ENCODE data around the gene ANKRD11. TPM values are rescaled to one million over a fixed set of nuclear protein-coding genes. Genes with fewer than 3 reads are reported as not detected.
A peak's percentile ranks its signal among the peaks of the same experiment; 100 is the strongest.

ANKRD11 gene
- total RNA-seq, 1 donor, result 97.4 TPM

DNA sequence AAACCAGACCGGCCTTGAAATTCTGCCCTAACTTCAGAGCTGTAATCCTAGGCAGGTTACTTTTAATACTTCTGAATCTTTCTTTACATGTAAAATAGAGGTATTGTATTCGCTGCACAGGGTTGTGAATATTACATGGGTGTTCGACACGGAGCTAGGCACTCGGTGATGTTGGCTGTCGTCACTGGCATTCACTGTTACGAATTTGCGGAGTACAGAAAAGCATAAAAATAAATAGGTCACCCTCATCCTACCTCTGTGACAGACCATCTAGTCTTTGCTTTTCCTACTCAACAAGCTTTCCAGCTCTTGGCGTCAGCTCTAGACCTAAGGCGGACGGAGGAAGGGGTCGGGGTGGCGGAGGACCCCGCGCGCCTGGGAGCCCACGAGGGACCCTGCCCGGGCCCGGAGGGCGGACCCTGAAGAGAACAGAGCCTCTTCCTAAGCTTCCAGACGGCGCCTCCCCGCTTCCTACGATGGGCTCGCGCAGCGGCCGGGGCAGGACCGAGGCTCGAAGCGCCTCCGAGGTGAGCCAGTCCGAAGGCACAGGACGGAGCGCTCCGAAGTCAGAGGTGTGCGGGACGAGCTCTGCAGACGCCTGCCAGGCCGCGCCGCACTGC is 17.0 kb upstream of the ANKRD11 start:
- Histone ChIP-seq H3K79me2 (ENCODE audit: insufficient read depth, low read length) (peaks cover 49% of the 10 kb centered on the region), H3K9me3 (ENCODE audit: low read depth, low read length) (no peaks in the 10 kb centered on the region), H3K27me3 (ENCODE audit: insufficient read depth, low read length) (no peaks in the 10 kb centered on the region), H3K4me1 (ENCODE audit: insufficient read depth, low read length) (peaks cover 34% of the 10 kb centered on the region), H3K4me3 (ENCODE audit: insufficient read depth, low read length) (peak overlapping the region; percentile 77), H3K4me2 (ENCODE audit: insufficient read depth, low read length) (peak overlapping the region; percentile 88), H2AFZ (ENCODE audit: low read length) (peak overlapping the region; percentile 72), H4K20me1 (ENCODE audit: insufficient read depth, low read length) (peaks cover 10% of the 10 kb centered on the region), H3K36me3 (ENCODE audit: insufficient read depth, low read length) (peaks cover 15% of the 10 kb centered on the region), H3K27ac (ENCODE audit: low read depth, low read length) (peak overlapping the region; percentile 75)
- TF ChIP-seq, protein P1, sequence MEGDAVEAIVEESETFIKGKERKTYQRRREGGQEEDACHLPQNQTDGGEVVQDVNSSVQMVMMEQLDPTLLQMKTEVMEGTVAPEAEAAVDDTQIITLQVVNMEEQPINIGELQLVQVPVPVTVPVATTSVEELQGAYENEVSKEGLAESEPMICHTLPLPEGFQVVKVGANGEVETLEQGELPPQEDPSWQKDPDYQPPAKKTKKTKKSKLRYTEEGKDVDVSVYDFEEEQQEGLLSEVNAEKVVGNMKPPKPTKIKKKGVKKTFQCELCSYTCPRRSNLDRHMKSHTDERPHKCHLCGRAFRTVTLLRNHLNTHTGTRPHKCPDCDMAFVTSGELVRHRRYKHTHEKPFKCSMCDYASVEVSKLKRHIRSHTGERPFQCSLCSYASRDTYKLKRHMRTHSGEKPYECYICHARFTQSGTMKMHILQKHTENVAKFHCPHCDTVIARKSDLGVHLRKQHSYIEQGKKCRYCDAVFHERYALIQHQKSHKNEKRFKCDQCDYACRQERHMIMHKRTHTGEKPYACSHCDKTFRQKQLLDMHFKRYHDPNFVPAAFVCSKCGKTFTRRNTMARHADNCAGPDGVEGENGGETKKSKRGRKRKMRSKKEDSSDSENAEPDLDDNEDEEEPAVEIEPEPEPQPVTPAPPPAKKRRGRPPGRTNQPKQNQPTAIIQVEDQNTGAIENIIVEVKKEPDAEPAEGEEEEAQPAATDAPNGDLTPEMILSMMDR (IDR thresholded peaks at IDR 0.05; ENCODE audit: extremely low read depth, low read depth, low read length), result no peak
- DNase-seq (ENCODE audit: insufficient read length, low spot score, missing footprints), result no peak

DNA sequence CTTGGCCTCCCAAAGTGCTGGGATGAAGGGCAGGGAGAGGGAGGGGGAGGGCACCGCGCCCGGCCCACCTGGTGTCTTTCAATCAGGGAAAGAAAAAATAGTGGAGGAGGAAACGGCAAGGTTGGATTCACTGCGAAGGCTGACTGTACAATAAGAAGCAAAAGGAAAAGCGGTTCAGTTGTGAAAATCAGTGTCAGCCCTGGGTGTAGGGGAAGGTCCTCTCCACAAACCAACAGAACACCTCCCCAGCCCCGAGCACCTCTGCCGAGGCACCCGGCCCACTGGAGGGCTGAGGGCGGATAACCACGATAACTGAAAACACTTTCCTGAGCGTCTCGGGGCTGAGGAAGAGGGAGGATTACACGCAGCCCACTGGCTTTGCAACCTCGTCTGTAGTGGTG is 16.4 kb upstream of the ANKRD11 start:
- Histone ChIP-seq H3K4me1 (ENCODE audit: insufficient read depth, low read length) (peaks cover 39% of the 10 kb centered on the region), H3K27ac (ENCODE audit: low read depth, low read length) (peak overlapping the region; percentile 75), H3K4me3 (ENCODE audit: insufficient read depth, low read length) (peak overlapping the region; percentile 77), H3K27me3 (ENCODE audit: insufficient read depth, low read length) (no peaks in the 10 kb centered on the region), H2AFZ (ENCODE audit: low read length) (no peak overlapping the region), H4K20me1 (ENCODE audit: insufficient read depth, low read length) (peaks cover 10% of the 10 kb centered on the region), H3K9me3 (ENCODE audit: low read depth, low read length) (no peaks in the 10 kb centered on the region), H3K79me2 (ENCODE audit: insufficient read depth, low read length) (peaks cover 45% of the 10 kb centered on the region), H3K36me3 (ENCODE audit: insufficient read depth, low read length) (peaks cover 15% of the 10 kb centered on the region), H3K4me2 (ENCODE audit: insufficient read depth, low read length) (peak overlapping the region; percentile 88)
- DNase-seq (ENCODE audit: insufficient read length, low spot score, missing footprints), result no peak
- TF ChIP-seq, protein P1 (IDR thresholded peaks at IDR 0.05; ENCODE audit: extremely low read depth, low read depth, low read length), result no peak

DNA sequence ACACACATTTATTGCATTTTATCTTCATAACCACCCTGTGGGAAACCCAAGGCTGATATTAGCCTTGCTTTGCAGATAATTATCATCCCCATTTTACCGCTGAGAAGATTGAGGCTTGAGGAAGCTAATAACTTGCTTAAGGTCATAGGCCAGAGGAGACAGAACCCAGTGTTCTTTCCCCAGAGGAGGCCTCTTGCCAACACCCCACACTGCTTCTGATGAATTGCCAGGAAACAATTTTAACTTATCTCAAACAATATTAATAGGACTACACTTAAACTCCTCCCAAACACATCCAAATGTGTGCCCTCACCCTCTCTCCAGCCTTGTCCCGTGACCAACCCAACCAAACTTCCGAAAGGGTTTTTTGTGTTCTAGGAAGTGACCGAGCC is 15.7 kb upstream of the ANKRD11 start:
- Histone ChIP-seq H3K9me3 (ENCODE audit: low read depth, low read length) (no peaks in the 10 kb centered on the region), H3K27me3 (ENCODE audit: insufficient read depth, low read length) (no peaks in the 10 kb centered on the region), H3K36me3 (ENCODE audit: insufficient read depth, low read length) (peaks cover 9% of the 10 kb centered on the region), H3K79me2 (ENCODE audit: insufficient read depth, low read length) (peaks cover 41% of the 10 kb centered on the region), H2AFZ (ENCODE audit: low read length) (no peak overlapping the region), H4K20me1 (ENCODE audit: insufficient read depth, low read length) (peaks cover 10% of the 10 kb centered on the region), H3K4me2 (ENCODE audit: insufficient read depth, low read length) (peak overlapping the region; percentile 35), H3K4me1 (ENCODE audit: insufficient read depth, low read length) (peaks cover 39% of the 10 kb centered on the region), H3K4me3 (ENCODE audit: insufficient read depth, low read length) (no peak overlapping the region), H3K27ac (ENCODE audit: low read depth, low read length) (peak overlapping the region; percentile 71)
- no peak for DNase-seq (ENCODE audit: insufficient read length, low spot score, missing footprints)
- TF ChIP-seq, protein P1 (IDR thresholded peaks at IDR 0.05; ENCODE audit: extremely low read depth, low read depth, low read length), result no peak

DNA sequence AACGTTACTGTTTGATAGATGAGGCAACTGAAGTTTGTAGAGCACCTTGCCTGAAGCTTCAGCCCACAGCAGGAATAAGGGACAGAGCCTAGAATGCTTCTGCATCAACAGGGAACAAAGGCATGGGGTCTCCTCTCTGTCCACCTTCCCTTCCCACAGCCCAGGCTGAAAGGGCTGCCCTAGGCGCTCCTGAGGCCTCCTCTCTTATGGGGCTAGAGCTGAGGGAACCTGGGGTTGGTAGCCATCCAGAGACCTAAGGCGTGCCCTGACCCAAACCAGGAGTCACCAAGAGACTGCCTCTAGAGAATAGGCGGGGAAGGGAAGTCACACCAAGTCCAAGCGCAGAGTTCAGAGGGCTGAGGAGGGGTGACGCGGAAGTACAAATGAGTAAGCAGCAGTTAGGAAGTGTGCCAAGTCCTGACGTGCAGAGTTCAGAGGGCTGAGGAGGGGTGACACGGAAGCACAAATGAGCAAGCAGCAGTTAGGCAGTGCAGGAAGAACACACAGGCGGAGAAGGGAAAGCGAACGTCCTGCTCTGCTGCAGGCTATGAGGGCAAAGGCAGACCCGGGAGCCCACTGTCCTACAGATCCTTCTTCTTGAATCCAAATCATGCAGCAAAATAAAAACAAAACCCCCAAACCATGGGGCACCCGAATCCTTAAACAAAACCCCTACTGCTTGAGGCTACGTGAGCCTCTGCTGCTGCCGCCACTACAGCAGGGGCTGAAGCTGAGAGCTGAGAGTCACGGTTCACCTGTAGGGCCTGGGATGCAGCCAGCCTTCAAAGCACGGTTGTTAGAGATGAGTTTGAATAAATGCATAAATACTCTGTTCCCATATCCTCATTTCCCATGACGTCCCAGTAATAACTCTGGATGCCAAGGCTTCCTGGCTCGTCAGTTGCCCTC is 15.1 kb upstream of the ANKRD11 start:
- Histone ChIP-seq H3K4me3 (ENCODE audit: insufficient read depth, low read length) (no peak overlapping the region), H3K9me3 (ENCODE audit: low read depth, low read length) (no peaks in the 10 kb centered on the region), H2AFZ (ENCODE audit: low read length) (peak overlapping the region; percentile 11), H3K36me3 (ENCODE audit: insufficient read depth, low read length) (peaks cover 2% of the 10 kb centered on the region), H3K79me2 (ENCODE audit: insufficient read depth, low read length) (peaks cover 35% of the 10 kb centered on the region), H3K4me2 (ENCODE audit: insufficient read depth, low read length) (peak overlapping the region; percentile 35), H3K27me3 (ENCODE audit: insufficient read depth, low read length) (no peaks in the 10 kb centered on the region), H3K27ac (ENCODE audit: low read depth, low read length) (peak overlapping the region; percentile 71), H4K20me1 (ENCODE audit: insufficient read depth, low read length) (peaks cover 10% of the 10 kb centered on the region), H3K4me1 (ENCODE audit: insufficient read depth, low read length) (peaks cover 39% of the 10 kb centered on the region)
- DNase-seq (ENCODE audit: insufficient read length, low spot score, missing footprints), result peak; percentile 93
- TF ChIP-seq, protein P1 (IDR thresholded peaks at IDR 0.05; ENCODE audit: extremely low read depth, low read depth, low read length), result no peak
